Endothelial cell of umbilical vein (primary cell): Measurements from ENCODE around the gene PPP2R2C.

ENCODE experiments used
- EZH2 ChIP-seq: IDR thresholded peaks from 2 replicates; pipeline ENCODE4 v1.6.1; 2012; ENCODE audit warnings: borderline replicate concordance, low read depth, mild to moderate bottlenecking, moderate library complexity, low read length, inconsistent platforms; ENCODE audit not compliant: severe bottlenecking
- POLR2A ChIP-seq: IDR thresholded peaks from 2 replicates; pipeline ENCODE4 v1.6.1; 2012; ENCODE audit warnings: low read depth, mild to moderate bottlenecking, control low read depth, low read length
- POLR2AphosphoS5 ChIP-seq: IDR thresholded peaks from 2 replicates; pipeline ENCODE4 v1.6.1; 2012; ENCODE audit warnings: low read depth, mild to moderate bottlenecking, control low read depth, low read length, moderate library complexity; ENCODE audit not compliant: insufficient read depth
- TF ChIP-seq, protein P1 (sequence below), 2 donors: IDR thresholded peaks; 1 replicate in 1 of 2; 2 replicates in 1 of 2; pipeline ENCODE4 v1.5.1; 2011; ENCODE audit warnings: low read length in 2 of 2, mild to moderate bottlenecking in 2 of 2, moderate library complexity in 2 of 2, control low read depth in 1 of 2, inconsistent platforms in 1 of 2, low read depth in 1 of 2; ENCODE audit not compliant: insufficient read depth in 1 of 2; ENCODE audit errors: extremely low read depth in 1 of 2

DNA sequence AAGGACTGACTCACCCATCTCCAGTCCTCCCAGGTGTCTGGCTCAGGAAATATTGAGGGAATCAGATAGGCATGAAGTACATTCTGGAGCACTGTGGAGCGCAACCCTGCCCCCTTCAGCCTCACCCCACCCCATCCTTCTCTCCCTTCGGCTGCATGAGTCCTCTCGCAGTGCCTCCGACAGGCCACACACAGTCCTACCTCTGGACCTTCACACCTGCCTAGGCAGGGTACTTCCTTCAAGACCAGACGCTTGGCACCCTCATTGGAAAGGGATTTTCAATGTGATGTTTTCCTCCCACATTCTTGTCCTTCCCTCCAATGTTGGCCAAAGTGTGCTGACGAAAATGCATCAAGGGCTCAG is 26.8 kb upstream of the PPP2R2C start:
- TF ChIP-seq, protein P1, sequence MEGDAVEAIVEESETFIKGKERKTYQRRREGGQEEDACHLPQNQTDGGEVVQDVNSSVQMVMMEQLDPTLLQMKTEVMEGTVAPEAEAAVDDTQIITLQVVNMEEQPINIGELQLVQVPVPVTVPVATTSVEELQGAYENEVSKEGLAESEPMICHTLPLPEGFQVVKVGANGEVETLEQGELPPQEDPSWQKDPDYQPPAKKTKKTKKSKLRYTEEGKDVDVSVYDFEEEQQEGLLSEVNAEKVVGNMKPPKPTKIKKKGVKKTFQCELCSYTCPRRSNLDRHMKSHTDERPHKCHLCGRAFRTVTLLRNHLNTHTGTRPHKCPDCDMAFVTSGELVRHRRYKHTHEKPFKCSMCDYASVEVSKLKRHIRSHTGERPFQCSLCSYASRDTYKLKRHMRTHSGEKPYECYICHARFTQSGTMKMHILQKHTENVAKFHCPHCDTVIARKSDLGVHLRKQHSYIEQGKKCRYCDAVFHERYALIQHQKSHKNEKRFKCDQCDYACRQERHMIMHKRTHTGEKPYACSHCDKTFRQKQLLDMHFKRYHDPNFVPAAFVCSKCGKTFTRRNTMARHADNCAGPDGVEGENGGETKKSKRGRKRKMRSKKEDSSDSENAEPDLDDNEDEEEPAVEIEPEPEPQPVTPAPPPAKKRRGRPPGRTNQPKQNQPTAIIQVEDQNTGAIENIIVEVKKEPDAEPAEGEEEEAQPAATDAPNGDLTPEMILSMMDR (IDR thresholded peaks at IDR 0.05; ENCODE audit: extremely low read depth in 1 of 2, insufficient read depth in 1 of 2, low read depth in 1 of 2, low read length in 2 of 2): no peak
- TF ChIP-seq POLR2AphosphoS5 (no peak), POLR2A (no peak), EZH2 (no peak)
